ENCODE results near the gene ANO1.

GRCh38 chr11:70203751-70204465, 125.8 kb downstream of the ANO1 start:
- no peak for TF ChIP-seq CTCF (IDR thresholded peaks at IDR 0.05)
- TF ChIP-seq POLR2A (IDR thresholded peaks at IDR 0.05): no peak
- no peak for TF ChIP-seq EP300 (IDR thresholded peaks at IDR 0.05)
